Measurements from ENCODE around the gene TP63. TPM values are rescaled to one million over a fixed set of nuclear protein-coding genes. Genes with fewer than 3 reads are reported as not detected.

Gene TP63
- total RNA-seq: 1.8 and 2.4 TPM in 2 replicates

DNA sequence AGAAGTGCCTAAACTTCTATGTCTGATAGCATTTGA, at the start of gene TP63:
TSS of gene TP63 (plus strand) at position 17 of the 36 bp plus-strand sequence. CDS start 127 bp downstream, outside the sequence.
- no peaks in the 10 kb centered on the region for H3K9me3 ChIP-seq (ENCODE audit: low read depth, low read length)
- peak within 1 kb of the TSS; percentile 85 for H3K4me2 ChIP-seq (ENCODE audit: insufficient read depth, low read length)
- H3K4me3 ChIP-seq (ENCODE audit: insufficient read depth, low read length): peak within 1 kb of the TSS; percentile 69
- peak within 1 kb of the TSS; percentile 92 for H2AFZ ChIP-seq (ENCODE audit: low read length)
- no peak for DNase-seq (ENCODE audit: insufficient read length, low spot score, missing footprints)
- peaks cover 13% of the 10 kb centered on the region for H3K4me1 ChIP-seq (ENCODE audit: insufficient read depth, low read length)
- H3K79me2 ChIP-seq (ENCODE audit: insufficient read depth, low read length): no peaks in the 10 kb centered on the region
- H4K20me1 ChIP-seq (ENCODE audit: insufficient read depth, low read length): no peaks in the 10 kb centered on the region
- no peaks in the 10 kb centered on the region for H3K27me3 ChIP-seq (ENCODE audit: insufficient read depth, low read length)
- no peaks in the 10 kb centered on the region for H3K36me3 ChIP-seq (ENCODE audit: insufficient read depth, low read length)
- peak within 1 kb of the TSS; percentile 69 for H3K27ac ChIP-seq (ENCODE audit: low read depth, low read length)
- no peak for TF ChIP-seq CTCF (IDR thresholded peaks at IDR 0.05; ENCODE audit: extremely low read depth, low read depth, low read length)

- Histone ChIP-seq H3K4me3 (ENCODE audit: insufficient read depth, low read length) (no peak overlapping the region), H3K27me3 (ENCODE audit: insufficient read depth, low read length) (no peaks in the 10 kb centered on the region), H3K4me2 (ENCODE audit: insufficient read depth, low read length) (no peak overlapping the region), H4K20me1 (ENCODE audit: insufficient read depth, low read length) (no peaks in the 10 kb centered on the region), H3K27ac (ENCODE audit: low read depth, low read length) (no peak overlapping the region), H2AFZ (ENCODE audit: low read length) (no peak overlapping the region), H3K36me3 (ENCODE audit: insufficient read depth, low read length) (no peaks in the 10 kb centered on the region), H3K79me2 (ENCODE audit: insufficient read depth, low read length) (no peaks in the 10 kb centered on the region), H3K4me1 (ENCODE audit: insufficient read depth, low read length) (peaks cover 17% of the 10 kb centered on the region), H3K9me3 (ENCODE audit: low read depth, low read length) (no peaks in the 10 kb centered on the region)
- TF ChIP-seq CTCF (IDR thresholded peaks at IDR 0.05; ENCODE audit: extremely low read depth, low read depth, low read length): no peak
- DNase-seq (ENCODE audit: insufficient read length, low spot score, missing footprints): no peak
These were observed 49.0 kb upstream of the TP63 start for GRCh38 chr3:189582179-189582578.

DNA sequence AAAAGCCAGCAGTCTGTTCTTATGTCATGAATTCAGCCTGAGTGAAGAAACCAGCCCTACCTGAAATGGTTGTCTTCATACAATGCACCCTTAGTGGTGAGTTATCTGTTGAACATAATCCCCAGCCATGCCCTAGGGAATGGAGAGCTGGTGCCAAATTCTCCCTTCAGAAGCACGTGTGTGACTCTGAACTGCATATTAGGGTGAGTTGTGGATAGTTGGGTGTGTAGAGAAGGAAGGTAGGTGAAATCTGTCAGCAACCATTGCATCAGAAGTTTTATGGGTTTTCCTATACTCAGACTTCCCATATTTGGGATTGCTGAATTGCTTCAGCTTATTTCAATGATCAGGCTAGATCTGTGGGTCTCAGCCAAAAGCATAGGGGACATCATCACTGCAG, 46.5 kb upstream of the TP63 start:
- Histone ChIP-seq H3K4me2 (ENCODE audit: insufficient read depth, low read length) (no peak overlapping the region), H3K4me1 (ENCODE audit: insufficient read depth, low read length) (peaks cover 39% of the 10 kb centered on the region), H2AFZ (ENCODE audit: low read length) (peak overlapping the region; percentile 32), H3K9me3 (ENCODE audit: low read depth, low read length) (no peaks in the 10 kb centered on the region), H3K4me3 (ENCODE audit: insufficient read depth, low read length) (no peak overlapping the region), H4K20me1 (ENCODE audit: insufficient read depth, low read length) (no peaks in the 10 kb centered on the region), H3K79me2 (ENCODE audit: insufficient read depth, low read length) (no peaks in the 10 kb centered on the region), H3K27ac (ENCODE audit: low read depth, low read length) (no peak overlapping the region), H3K36me3 (ENCODE audit: insufficient read depth, low read length) (no peaks in the 10 kb centered on the region), H3K27me3 (ENCODE audit: insufficient read depth, low read length) (no peaks in the 10 kb centered on the region)
- no peak for DNase-seq (ENCODE audit: insufficient read length, low spot score, missing footprints)
- no peak for TF ChIP-seq CTCF (IDR thresholded peaks at IDR 0.05; ENCODE audit: extremely low read depth, low read depth, low read length)

DNA sequence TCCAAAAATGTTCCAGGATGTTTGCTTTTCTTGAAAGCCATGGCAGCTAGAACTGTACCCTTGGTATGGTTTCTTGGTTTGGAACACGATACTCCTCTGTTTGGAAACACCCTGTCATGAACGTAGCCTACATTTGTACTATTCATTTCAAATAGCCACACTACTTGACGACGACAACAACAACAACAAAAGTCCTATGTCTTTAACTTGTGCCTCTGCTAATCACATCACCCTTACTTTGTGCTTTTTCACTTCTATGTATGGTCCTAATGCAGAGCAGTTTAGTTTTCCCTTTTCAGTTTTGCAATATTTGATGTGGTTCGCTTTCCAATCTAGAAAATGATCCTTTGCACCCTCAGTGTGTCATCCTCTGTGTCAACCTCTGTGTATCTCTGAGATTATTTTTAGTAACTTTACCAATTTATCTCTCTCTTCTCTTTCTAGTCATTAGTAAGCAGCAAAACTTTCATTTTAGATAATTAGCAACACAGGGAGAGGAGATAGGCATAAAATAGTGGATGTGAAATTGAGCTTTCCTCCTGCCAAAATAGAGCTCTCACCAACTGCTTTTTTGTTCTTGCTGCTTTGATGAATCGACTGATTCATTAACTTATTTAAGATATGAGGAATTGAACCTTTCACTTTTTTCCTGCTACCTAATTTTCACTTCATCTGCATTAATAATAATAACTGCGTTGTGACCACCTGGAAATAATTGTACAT, 44.1 kb upstream of the TP63 start:
- no peaks in the 10 kb centered on the region for H3K9me3 ChIP-seq (ENCODE audit: low read depth, low read length)
- peaks cover 39% of the 10 kb centered on the region for H3K4me1 ChIP-seq (ENCODE audit: insufficient read depth, low read length)
- H3K4me2 ChIP-seq (ENCODE audit: insufficient read depth, low read length): peak overlapping the region; percentile 5
- no peak for TF ChIP-seq CTCF (IDR thresholded peaks at IDR 0.05; ENCODE audit: extremely low read depth, low read depth, low read length)
- no peak for DNase-seq (ENCODE audit: insufficient read length, low spot score, missing footprints)
- no peaks in the 10 kb centered on the region for H4K20me1 ChIP-seq (ENCODE audit: insufficient read depth, low read length)
- H3K27me3 ChIP-seq (ENCODE audit: insufficient read depth, low read length): no peaks in the 10 kb centered on the region
- H2AFZ ChIP-seq (ENCODE audit: low read length): peak overlapping the region; percentile 52
- H3K27ac ChIP-seq (ENCODE audit: low read depth, low read length): peak overlapping the region; percentile 72
- no peaks in the 10 kb centered on the region for H3K79me2 ChIP-seq (ENCODE audit: insufficient read depth, low read length)
- no peak overlapping the region for H3K4me3 ChIP-seq (ENCODE audit: insufficient read depth, low read length)
- no peaks in the 10 kb centered on the region for H3K36me3 ChIP-seq (ENCODE audit: insufficient read depth, low read length)

Data from osteoblast (primary cell).